ENCODE measurements around the gene SNRPB. TPM values are rescaled to one million over a fixed set of nuclear protein-coding genes. Genes with fewer than 3 reads are reported as not detected.

SNRPB gene
- total RNA-seq, 1 donor from 2014 or later, result 207 TPM

GRCh38 chr20:2480381-2480780 is 9.8 kb upstream of the SNRPB start:
- no peaks in the 10 kb centered on the region for H4K20me1 ChIP-seq (ENCODE audit: insufficient read depth, low read length)
- no peak for TF ChIP-seq EZH2 (IDR thresholded peaks at IDR 0.05; ENCODE audit: insufficient read depth, low read length)
- FAIRE-seq, result no peak
- H3K27ac Mint-ChIP-seq (ENCODE audit: unreplicated experiment), result no peak overlapping the region
- no peaks in the 10 kb centered on the region for H3K4me1 Mint-ChIP-seq (ENCODE audit: low read depth, unreplicated experiment)
- no peak overlapping the region for H3K4me3 ChIP-seq (ENCODE audit: insufficient read depth, low read depth, low read length)
- H3K9ac ChIP-seq (ENCODE audit: low read length), result no peak overlapping the region
- H3K4me3 Mint-ChIP-seq (ENCODE audit: unreplicated experiment), result no peak overlapping the region
- H3K27ac ChIP-seq (ENCODE audit: low read depth, low read length), result no peak overlapping the region
- H3K4me2 ChIP-seq (ENCODE audit: low read length), result no peak overlapping the region
- H3K27me3 ChIP-seq (ENCODE audit: insufficient read depth, low read length), result no peaks in the 10 kb centered on the region
- H3K36me3 ChIP-seq (ENCODE audit: insufficient read depth, low read length), result peaks cover 28% of the 10 kb centered on the region
- no peaks in the 10 kb centered on the region for H3K27me3 Mint-ChIP-seq (ENCODE audit: low read depth, unreplicated experiment)
- H3K79me2 ChIP-seq (ENCODE audit: insufficient read depth, low read length), result no peaks in the 10 kb centered on the region
- H3K9me3 ChIP-seq (ENCODE audit: insufficient read depth, low read depth, low read length), result no peaks in the 10 kb centered on the region
- H2AFZ ChIP-seq (ENCODE audit: low read depth, low read length), result no peak overlapping the region
- no peaks in the 10 kb centered on the region for H3K9me3 Mint-ChIP-seq (ENCODE audit: unreplicated experiment)
- peaks cover 37% of the 10 kb centered on the region for H3K36me3 Mint-ChIP-seq (ENCODE audit: low read depth, unreplicated experiment)
- no peaks in the 10 kb centered on the region for H3K4me1 ChIP-seq (ENCODE audit: insufficient read depth, low read length)
- DNase-seq (ENCODE audit: low read depth), result no peak

GRCh38 chr20:2476742-2477615 is 6.4 kb upstream of the SNRPB start:
- H3K4me3 Mint-ChIP-seq (ENCODE audit: unreplicated experiment), result no peak overlapping the region

More at GRCh38 chr20:2476742-2477615, 6.4 kb upstream of the SNRPB start:
- Histone ChIP-seq H3K4me1 (ENCODE audit: insufficient read depth, low read length) (no peaks in the 10 kb centered on the region), H3K36me3 (ENCODE audit: insufficient read depth, low read length) (peaks cover 2% of the 10 kb centered on the region), H3K4me2 (ENCODE audit: low read length) (no peak overlapping the region), H3K4me3 (ENCODE audit: insufficient read depth, low read depth, low read length) (no peak overlapping the region), H3K27me3 (ENCODE audit: insufficient read depth, low read length) (no peaks in the 10 kb centered on the region), H3K79me2 (ENCODE audit: insufficient read depth, low read length) (no peaks in the 10 kb centered on the region), H2AFZ (ENCODE audit: low read depth, low read length) (no peak overlapping the region), H3K9me3 (ENCODE audit: insufficient read depth, low read depth, low read length) (no peaks in the 10 kb centered on the region), H4K20me1 (ENCODE audit: insufficient read depth, low read length) (no peaks in the 10 kb centered on the region), H3K27ac (ENCODE audit: low read depth, low read length) (no peak overlapping the region), H3K9ac (ENCODE audit: low read length) (no peak overlapping the region)
- H3K36me3 Mint-ChIP-seq (ENCODE audit: low read depth, unreplicated experiment), result peaks cover 23% of the 10 kb centered on the region
- H3K27ac Mint-ChIP-seq (ENCODE audit: unreplicated experiment), result no peak overlapping the region
- TF ChIP-seq CTCF (IDR thresholded peaks at IDR 0.05; ENCODE audit: insufficient read depth, low read depth, low read length), result no peak
- TF ChIP-seq EZH2 (IDR thresholded peaks at IDR 0.05; ENCODE audit: insufficient read depth, low read length), result no peak
- H3K4me1 Mint-ChIP-seq (ENCODE audit: low read depth, unreplicated experiment), result no peaks in the 10 kb centered on the region
- no peaks in the 10 kb centered on the region for H3K27me3 Mint-ChIP-seq (ENCODE audit: low read depth, unreplicated experiment)
- FAIRE-seq, result no peak
- no peak for DNase-seq (ENCODE audit: low read depth)
- no peaks in the 10 kb centered on the region for H3K9me3 Mint-ChIP-seq (ENCODE audit: unreplicated experiment)

Measured in astrocyte (in vitro differentiated cells and primary cell).